ENCODE results near the gene LSR. TPM values are rescaled to one million over a fixed set of nuclear protein-coding genes. Genes with fewer than 3 reads are reported as not detected.
"Not testable (repeated sequence)": the region's sequence is repeated elsewhere in the genome, so short reads cannot be mapped to it uniquely, and the experiment has no call there.

The LSR gene
- total RNA-seq, 2 experiments from 2014 or later: 33.2 to 36.3 TPM

GRCh38 chr19:35223084-35223790 is 25.6 kb upstream of the LSR start:
- ATAC-seq (ENCODE audit: low read depth) (no peak), DNase-seq (no peak)
- no peak overlapping the region for H3K27ac Mint-ChIP-seq
- no peaks in the 10 kb centered on the region for H3K36me3 Mint-ChIP-seq
- H3K27me3 Mint-ChIP-seq: no peaks in the 10 kb centered on the region
- POLR2A ChIA-PET: no interaction called here
- no peak overlapping the region for H3K4me3 Mint-ChIP-seq
- peaks cover 4% of the 10 kb centered on the region for H3K4me1 Mint-ChIP-seq
- peaks cover 3% of the 10 kb centered on the region for H3K9me3 Mint-ChIP-seq

GRCh38 chr19:35223862-35224505 is 24.8 kb upstream of the LSR start:
- ATAC-seq (ENCODE audit: low read depth): no peak
- no peaks in the 10 kb centered on the region for H3K36me3 Mint-ChIP-seq
- no peak overlapping the region for H3K4me3 Mint-ChIP-seq
- H3K4me1 Mint-ChIP-seq: peaks cover 4% of the 10 kb centered on the region
- H3K27ac Mint-ChIP-seq: no peak overlapping the region
- POLR2A ChIA-PET: no interaction called here
- DNase-seq: no peak
- no peaks in the 10 kb centered on the region for H3K27me3 Mint-ChIP-seq
- peaks cover 3% of the 10 kb centered on the region for H3K9me3 Mint-ChIP-seq

GRCh38 chr19:35224681-35225571 is 23.9 kb upstream of the LSR start:
- POLR2A ChIA-PET: no interaction called here
- Mint-ChIP-seq H3K4me1 (peaks cover 4% of the 10 kb centered on the region), H3K4me3 (no peak overlapping the region), H3K36me3 (no peaks in the 10 kb centered on the region), H3K9me3 (no peaks in the 10 kb centered on the region), H3K27me3 (no peaks in the 10 kb centered on the region), H3K27ac (no peak overlapping the region)
- DNase-seq (no peak), ATAC-seq (ENCODE audit: low read depth) (no peak)

- no peak for DNase-seq
- H3K4me3 Mint-ChIP-seq: no peak overlapping the region
- peaks cover 4% of the 10 kb centered on the region for H3K4me1 Mint-ChIP-seq
These were observed 22.9 kb upstream of the LSR start for GRCh38 chr19:35225951-35226350.

GRCh38 chr19:35226748-35227147 is 22.1 kb upstream of the LSR start:
- Mint-ChIP-seq H3K27me3 (no peaks in the 10 kb centered on the region), H3K9me3 (no peaks in the 10 kb centered on the region), H3K4me1 (peaks cover 4% of the 10 kb centered on the region), H3K27ac (no peak overlapping the region), H3K36me3 (no peaks in the 10 kb centered on the region), H3K4me3 (no peak overlapping the region)
- POLR2A ChIA-PET: no interaction called here
- no peak for ATAC-seq (ENCODE audit: low read depth)
- DNase-seq: no peak

More at GRCh38 chr19:35225951-35226350, 22.9 kb upstream of the LSR start:
- H3K27me3 Mint-ChIP-seq: no peaks in the 10 kb centered on the region
- H3K36me3 Mint-ChIP-seq: no peaks in the 10 kb centered on the region
- POLR2A ChIA-PET: no interaction called here
- H3K9me3 Mint-ChIP-seq: no peaks in the 10 kb centered on the region
- no peak for ATAC-seq (ENCODE audit: low read depth)
- H3K27ac Mint-ChIP-seq: no peak overlapping the region

GRCh38 chr19:35228177-35228930 is 20.4 kb upstream of the LSR start, which contains the start of gene FAM187B:
Gene FAM187B, minus strand, starts transcription at chr19:35228739. Its CDS starts 59 bp downstream, at chr19:35228680.
- no peaks in the 10 kb centered on the region for H3K9me3 Mint-ChIP-seq
- H3K36me3 Mint-ChIP-seq: no peaks in the 10 kb centered on the region
- DNase-seq (no peak), ATAC-seq (ENCODE audit: low read depth) (no peak)
- POLR2A ChIA-PET: no interaction called here
- H3K4me1 Mint-ChIP-seq: no peaks in the 10 kb centered on the region
- H3K27me3 Mint-ChIP-seq: no peaks in the 10 kb centered on the region
- no peak within 1 kb of the TSS for H3K27ac Mint-ChIP-seq
- no peak within 1 kb of the TSS for H3K4me3 Mint-ChIP-seq

GRCh38 chr19:35229601-35230000 is 19.2 kb upstream of the LSR start:
- Mint-ChIP-seq H3K36me3 (no peaks in the 10 kb centered on the region), H3K9me3 (no peaks in the 10 kb centered on the region), H3K27me3 (no peaks in the 10 kb centered on the region), H3K4me1 (no peaks in the 10 kb centered on the region), H3K27ac (no peak overlapping the region), H3K4me3 (no peak overlapping the region)
- ATAC-seq (ENCODE audit: low read depth) (no peak), DNase-seq (no peak)
- POLR2A ChIA-PET: no interaction called here

GRCh38 chr19:35231956-35232645 is 16.7 kb upstream of the LSR start:
- H3K36me3 Mint-ChIP-seq: peaks cover 1% of the 10 kb centered on the region
- DNase-seq: no peak
- H3K27ac Mint-ChIP-seq: no peak overlapping the region

GRCh38 chr19:35232912-35233311 is 15.9 kb upstream of the LSR start:
- no peak for ATAC-seq (ENCODE audit: low read depth)
- H3K36me3 Mint-ChIP-seq: peaks cover 1% of the 10 kb centered on the region
- no peak overlapping the region for H3K27ac Mint-ChIP-seq
- H3K27me3 Mint-ChIP-seq: no peaks in the 10 kb centered on the region
- peaks cover 2% of the 10 kb centered on the region for H3K9me3 Mint-ChIP-seq
- DNase-seq: no peak
- H3K4me3 Mint-ChIP-seq: no peak overlapping the region
- POLR2A ChIA-PET: no interaction called here
- H3K4me1 Mint-ChIP-seq: no peaks in the 10 kb centered on the region

More at GRCh38 chr19:35231956-35232645, 16.7 kb upstream of the LSR start:
- Mint-ChIP-seq H3K27me3 (no peaks in the 10 kb centered on the region), H3K9me3 (peaks cover 2% of the 10 kb centered on the region), H3K4me1 (no peaks in the 10 kb centered on the region), H3K4me3 (no peak overlapping the region)
- POLR2A ChIA-PET: no interaction called here
- ATAC-seq (ENCODE audit: low read depth): no peak

GRCh38 chr19:35236638-35237400 is 12.0 kb upstream of the LSR start:
- peaks cover 14% of the 10 kb centered on the region for H3K9me3 Mint-ChIP-seq
- H3K4me3 Mint-ChIP-seq: no peak overlapping the region
- peaks cover 11% of the 10 kb centered on the region for H3K36me3 Mint-ChIP-seq
- H3K4me1 Mint-ChIP-seq: peaks cover 12% of the 10 kb centered on the region
- POLR2A ChIA-PET: interaction anchor here (0.7 kb wide), 1 partner anchor 51 kb away, joined by 4 read pairs; no protein-coding TSS in a partner anchor
- ATAC-seq (ENCODE audit: low read depth) (no peak), DNase-seq (no peak)
- H3K27me3 Mint-ChIP-seq: no peaks in the 10 kb centered on the region
- H3K27ac Mint-ChIP-seq: no peak overlapping the region

GRCh38 chr19:35239597-35239996 is 9.2 kb upstream of the LSR start:
- H3K4me1 Mint-ChIP-seq: peaks cover 12% of the 10 kb centered on the region
- not testable (repeated sequence) for H3K27me3 Mint-ChIP-seq; H3K4me3 Mint-ChIP-seq; ATAC-seq (ENCODE audit: low read depth); H3K27ac Mint-ChIP-seq; DNase-seq
- POLR2A ChIA-PET: interaction anchor here (0.6 to 1.6 kb wide), 2 partner anchors 85 to 223 kb away, joined by 3 to 5 read pairs; partner anchors contain the start of gene FXYD5
- peaks cover 18% of the 10 kb centered on the region for H3K36me3 Mint-ChIP-seq
- peaks cover 22% of the 10 kb centered on the region for H3K9me3 Mint-ChIP-seq

GRCh38 chr19:35240327-35240726 is 8.5 kb upstream of the LSR start:
- POLR2A ChIA-PET: interaction anchor here (0.6 to 1.6 kb wide), 2 partner anchors 86 to 224 kb away, joined by 3 to 5 read pairs; partner anchors contain the start of gene FXYD5
- no peak for DNase-seq
- peaks cover 20% of the 10 kb centered on the region for H3K36me3 Mint-ChIP-seq

More at GRCh38 chr19:35240327-35240726, 8.5 kb upstream of the LSR start:
- ATAC-seq (ENCODE audit: low read depth): peak; percentile 52
- H3K4me3 Mint-ChIP-seq: peak overlapping the region; percentile 52
- peaks cover 24% of the 10 kb centered on the region for H3K9me3 Mint-ChIP-seq
- H3K27ac Mint-ChIP-seq: peak overlapping the region; percentile 63
- peaks cover 8% of the 10 kb centered on the region for H3K27me3 Mint-ChIP-seq
- peaks cover 12% of the 10 kb centered on the region for H3K4me1 Mint-ChIP-seq

Data from activated naive CD8-positive, alpha-beta T cell treated with anti-CD3 and anti-CD28 coated beads, Interleukin-2, amount 10 ng/mL, durations not matched to agents 7 days and 5 days (primary cell).